GM12878 (cell line): ENCODE results near the gene ZG16B. TPM values are rescaled to one million over a fixed set of nuclear protein-coding genes. Genes with fewer than 3 reads are reported as not detected.

Experiments used
- ATAC-seq: fragments of 200-7000 bp; cut with Tn5 transposase; 3 replicates; pipeline ENCODE4 v1.9.1; 2020; ENCODE audit warnings: mild to moderate bottlenecking, moderate library complexity
- BruUV-seq: library from RNA; stranded (reverse); fragments of 400-500 nt; replicated peaks from 2 replicates; lab custom pipeline; 2021; lab: Mats Ljungman, UMichigan
- CTCF ChIA-PET: fragments of 300-600 bp; sonication (Branson Sonifier 250); formaldehyde crosslinking; extraction: SDS; loops from one replicate; lab custom pipeline; 2021; ENCODE audit warnings: inconsistent platforms; lab: Yijun Ruan, JAX
- POLR2A ChIA-PET: fragments of 350-600 bp; formaldehyde crosslinking; extraction: SDS; loops from one replicate; lab custom pipeline; 2021; ENCODE audit warnings: inconsistent platforms; lab: Charles Lee
- RAD21 ChIA-PET: fragments of 300-600 bp; sonication (Branson Sonifier 250); formaldehyde crosslinking; loops from one replicate; lab custom pipeline; 2023; ENCODE audit warnings: antibody characterized with exemption; ENCODE audit not compliant: unreplicated experiment; lab: Charles Lee
- SMC1A ChIA-PET: fragments of 300-600 bp; sonication (Branson Sonifier 250); formaldehyde crosslinking; loops from one replicate; lab custom pipeline; 2023; ENCODE audit not compliant: unreplicated experiment, uncharacterized antibody; lab: Charles Lee
- DNase-seq: peaks from one replicate; pipeline ENCODE4 v3.0.0-alpha.2; 2011; ENCODE audit warnings: low read depth, low spot score
- FAIRE-seq: peaks from 3 replicates; lab custom pipeline; 2011; peaks lifted over from hg19 to GRCh38; lab: Jason Lieb, UNC
- H2AFZ ChIP-seq: 2 replicates; pipeline ENCODE4 v1.6.0; 2011; ENCODE audit warnings: low read depth, low read length, control low read depth; ENCODE audit not compliant: control insufficient read depth
- H3K27ac ChIP-seq: 2 replicates; pipeline ENCODE4 v1.5.1; 2011; ENCODE audit warnings: control low read depth; ENCODE audit not compliant: control insufficient read depth, insufficient read depth
- H3K27me3 ChIP-seq, 2 experiments: replicated peaks in 1 of 2; 2 replicates each; pipeline versions ENCODE4 v1.6.0 to v1.6.1; 2011; ENCODE audit warnings: low read length in 1 of 2; ENCODE audit not compliant: control insufficient read depth in 2 of 2, insufficient read depth in 2 of 2
- H3K36me3 ChIP-seq, 2 experiments: 2 replicates each; pipeline ENCODE4 v1.5.1; 2011; ENCODE audit warnings: low read length in 1 of 2; ENCODE audit not compliant: control insufficient read depth in 2 of 2, insufficient read depth in 2 of 2
- H3K4me1 ChIP-seq: 2 replicates; pipeline ENCODE4 v1.6.1; 2011; ENCODE audit warnings: mild to moderate bottlenecking, low read length, moderate library complexity, mixed read lengths; ENCODE audit not compliant: control insufficient read depth, insufficient read depth
- H3K4me2 ChIP-seq: 2 replicates; pipeline ENCODE4 v1.6.0; 2011; ENCODE audit warnings: control low read depth; ENCODE audit not compliant: control insufficient read depth, insufficient read depth
- H3K4me3 ChIP-seq: fragments of 200-600 bp; sonication (generic); 2 replicates; pipeline ENCODE4 v1.5.1; 2016
- H3K79me2 ChIP-seq: 2 replicates; pipeline ENCODE4 v1.6.0; 2011; ENCODE audit warnings: low read length; ENCODE audit not compliant: control insufficient read depth, insufficient read depth
- H3K9ac ChIP-seq: 2 replicates; pipeline ENCODE4 v1.8.0; 2011; ENCODE audit warnings: low read length, control low read depth, mixed read lengths; ENCODE audit not compliant: control insufficient read depth, insufficient read depth
- H3K9me3 ChIP-seq: replicated peaks from 3 replicates; pipeline ENCODE4 v1.5.1; 2011; ENCODE audit warnings: mild to moderate bottlenecking, low read length; ENCODE audit not compliant: control insufficient read depth, insufficient read depth
- H4K20me1 ChIP-seq: 2 replicates; pipeline ENCODE4 v1.6.0; 2011; ENCODE audit not compliant: control insufficient read depth, insufficient read depth
- ATF2 ChIP-seq: IDR thresholded peaks from 2 replicates; pipeline ENCODE4 v1.6.1; 2012; ENCODE audit warnings: low read length, inconsistent platforms
- BACH1 ChIP-seq: fragments of 450-650 bp; IDR thresholded peaks from 2 replicates; pipeline ENCODE4 v1.6.1; 2017; ENCODE audit warnings: mild to moderate bottlenecking, borderline replicate concordance
- BRCA1 ChIP-seq: IDR thresholded peaks from 2 replicates; pipeline ENCODE4 v1.6.1; 2011; ENCODE audit warnings: low read depth, low read length, improper control_type of control experiment
- CBFB ChIP-seq: IDR thresholded peaks from 2 replicates; pipeline ENCODE4 v1.6.1; 2016; ENCODE audit warnings: antibody characterized with exemption, low read depth
- E2F4 ChIP-seq: IDR thresholded peaks from 2 replicates; pipeline ENCODE4 v1.6.1; 2012; ENCODE audit warnings: low read depth, low read length, improper control_type of control experiment
- EGR1 ChIP-seq, 2 experiments: IDR thresholded peaks; 1 replicate in 1 of 2; 2 replicates in 1 of 2; pipeline ENCODE4 v1.6.1; 2011 to 2012; ENCODE audit warnings: low read depth in 2 of 2, low read length in 2 of 2, borderline replicate concordance in 1 of 2, mild to moderate bottlenecking in 1 of 2, moderate library complexity in 1 of 2
- GATAD2B ChIP-seq: fragments of 450-650 bp; conservative IDR thresholded peaks from 2 replicates; pipeline ENCODE4 v1.6.1; 2017; ENCODE audit warnings: low read depth, mild to moderate bottlenecking, moderate library complexity
- IKZF2 ChIP-seq, 2 experiments: fragments of 450-650 bp; IDR thresholded peaks; 2 replicates each; pipeline ENCODE4 v1.6.1; 2017; ENCODE audit warnings: mild to moderate bottlenecking in 2 of 2, moderate library complexity in 2 of 2
- MEF2A ChIP-seq: IDR thresholded peaks from 2 replicates; pipeline ENCODE4 v1.6.1; 2011; ENCODE audit warnings: low read depth, mild to moderate bottlenecking, low read length, moderate library complexity; ENCODE audit not compliant: insufficient read depth
- NR2C1 ChIP-seq: fragments of 450-650 bp; IDR thresholded peaks from 2 replicates; pipeline ENCODE4 v1.6.1; 2017; ENCODE audit warnings: antibody characterized with exemption, mild to moderate bottlenecking, moderate library complexity
- SMAD1 ChIP-seq: fragments of 450-650 bp; IDR thresholded peaks from 2 replicates; pipeline ENCODE4 v1.6.1; 2018; ENCODE audit warnings: mild to moderate bottlenecking, low read depth; ENCODE audit not compliant: partially characterized antibody
- SMC3 ChIP-seq: IDR thresholded peaks from 2 replicates; pipeline ENCODE4 v1.6.1; 2011; ENCODE audit warnings: low read length, improper control_type of control experiment, borderline replicate concordance
- TCF7 ChIP-seq: IDR thresholded peaks from 2 replicates; pipeline ENCODE4 v1.6.1; 2014; ENCODE audit warnings: antibody characterized with exemption, borderline replicate concordance
- ZNF592 ChIP-seq: fragments of 450-650 bp; IDR thresholded peaks from 2 replicates; pipeline ENCODE4 v1.6.1; 2017; ENCODE audit warnings: mild to moderate bottlenecking, moderate library complexity
- ZSCAN29 ChIP-seq: fragments of 450-650 bp; IDR thresholded peaks from 2 replicates; pipeline ENCODE4 v1.6.1; 2017; ENCODE audit warnings: mild to moderate bottlenecking, moderate library complexity
- ZZZ3 ChIP-seq: IDR thresholded peaks from 2 replicates; pipeline ENCODE4 v1.6.1; 2011; ENCODE audit warnings: low read depth; ENCODE audit not compliant: control insufficient read depth, insufficient read length
- WGBS: methylation state at CpG from one replicate; pipeline ENCODE4 v1.1.6; 2016; ENCODE audit warnings: low lambda C conversion rate; ENCODE audit not compliant: insufficient replicate concordance, insufficient coverage; ENCODE audit errors: missing lambda C conversion rate; 5-methylcytosine and 5-hydroxymethylcytosine counted together
- in situ Hi-C: fragments of 300-500 bp; cut with MboI; formaldehyde crosslinking; loops from 9 replicates; pipeline ENCODE4 v1.14.3; 2018; ENCODE audit warnings: mixed read lengths
- intact Hi-C: fragments of 100-400 bp; cut with micrococcal nuclease; formaldehyde crosslinking; loops from one replicate; pipeline ENCODE4 v1.14.2; 2022; ENCODE audit not compliant: unreplicated experiment
- polyA plus RNA-seq, 11 experiments: library from polyadenylated mRNA; depleted of rRNA in 4 of 11; unstranded in 6 of 11; stranded (reverse) in 5 of 11; fragments of >200 nt; fragmentation: Nextera tagmentation in 4 of 11; fragmentation: Illumina TruSeq in 1 of 11; extraction: Ambion mirVana in 4 of 11; extraction: Trizol in 1 of 11; gene quantifications; 1 replicate in 1 of 11; 2 replicates in 10 of 11; pipeline versions ENCODE4 v1.2.1 to v1.2.3, GENCODE V29; 2011 to 2016; ENCODE audit warnings: inconsistent platforms in 2 of 11, missing spikeins in 2 of 11, low read depth in 1 of 11
- total RNA-seq, 4 experiments: library from RNA; depleted of rRNA in 3 of 4; stranded (reverse); fragments of >200 nt in 3 of 4; fragmentation: Illumina TruSeq in 1 of 4; extraction: Trizol in 1 of 4; gene quantifications; 2 replicates each; pipeline versions ENCODE4 v1.2.1 to v1.2.3, GENCODE V29; 2013 to 2021

Gene ZG16B
- total and polyA plus RNA-seq, 10 of the 15 experiments (the other 5 are each of a cell fraction or from before 2014, with no cell fraction given): 1.00 to 11.6 (median 5.8) TPM

GRCh38 chr16:2828521-2828840 is 1.6 kb upstream of the ZG16B start:
- 75% methylated on average over 8 of the region's 8 CpGs for WGBS
- no TSS peak for BruUV-seq
- no peak overlapping the region for H2AFZ ChIP-seq
- CTCF ChIA-PET: interaction anchor here (1.8 kb wide), 1 partner anchor 40 kb away, joined by 4 read pairs; no protein-coding TSS in a partner anchor
- DNase-seq (no peak), ATAC-seq (no peak), FAIRE-seq (no peak)
- SMC1A ChIA-PET: no interaction called here
- no peaks in the 10 kb centered on the region for H4K20me1 ChIP-seq
- no peak overlapping the region for H3K4me3 ChIP-seq
- H3K4me2 ChIP-seq: no peak overlapping the region
- no peaks in the 10 kb centered on the region for H3K79me2 ChIP-seq
- no peaks in the 10 kb centered on the region for H3K27me3 ChIP-seq
- H3K36me3 ChIP-seq: no peaks in the 10 kb centered on the region
- no peak overlapping the region for H3K9ac ChIP-seq
- intact Hi-C loops: no loop called here
- RAD21 ChIA-PET: no interaction called here
- H3K27ac ChIP-seq: no peak overlapping the region
- POLR2A ChIA-PET: no interaction called here
- peaks cover 4% of the 10 kb centered on the region; the same call in 1 of the 2 replicates for H3K4me1 ChIP-seq
- in situ Hi-C loops: no loop called here
- H3K9me3 ChIP-seq: no peaks in the 10 kb centered on the region
- no peak for TF ChIP-seq TCF7
- no peak for TF ChIP-seq NR2C1
- TF ChIP-seq CBFB: no peak
- TF ChIP-seq IKZF2 (IDR thresholded peaks at IDR 0.05): no peak
- no peak for TF ChIP-seq ZNF592
- TF ChIP-seq ZSCAN29: no peak
- no peak for TF ChIP-seq EGR1 (IDR thresholded peaks at IDR 0.05; ENCODE audit: borderline replicate concordance in 1 of 2, low read depth in 2 of 2, low read length in 2 of 2)
- TF ChIP-seq BACH1: no peak
- no peak for TF ChIP-seq SMAD1
- no peak for TF ChIP-seq GATAD2B
- no peak for TF ChIP-seq BRCA1
- TF ChIP-seq ZZZ3: no peak
- TF ChIP-seq ATF2: no peak
- TF ChIP-seq SMC3: no peak
- no peak for TF ChIP-seq MEF2A
- no peak for TF ChIP-seq E2F4
